ENCODE results near the gene CDH4.

CDH4 gene

DNA sequence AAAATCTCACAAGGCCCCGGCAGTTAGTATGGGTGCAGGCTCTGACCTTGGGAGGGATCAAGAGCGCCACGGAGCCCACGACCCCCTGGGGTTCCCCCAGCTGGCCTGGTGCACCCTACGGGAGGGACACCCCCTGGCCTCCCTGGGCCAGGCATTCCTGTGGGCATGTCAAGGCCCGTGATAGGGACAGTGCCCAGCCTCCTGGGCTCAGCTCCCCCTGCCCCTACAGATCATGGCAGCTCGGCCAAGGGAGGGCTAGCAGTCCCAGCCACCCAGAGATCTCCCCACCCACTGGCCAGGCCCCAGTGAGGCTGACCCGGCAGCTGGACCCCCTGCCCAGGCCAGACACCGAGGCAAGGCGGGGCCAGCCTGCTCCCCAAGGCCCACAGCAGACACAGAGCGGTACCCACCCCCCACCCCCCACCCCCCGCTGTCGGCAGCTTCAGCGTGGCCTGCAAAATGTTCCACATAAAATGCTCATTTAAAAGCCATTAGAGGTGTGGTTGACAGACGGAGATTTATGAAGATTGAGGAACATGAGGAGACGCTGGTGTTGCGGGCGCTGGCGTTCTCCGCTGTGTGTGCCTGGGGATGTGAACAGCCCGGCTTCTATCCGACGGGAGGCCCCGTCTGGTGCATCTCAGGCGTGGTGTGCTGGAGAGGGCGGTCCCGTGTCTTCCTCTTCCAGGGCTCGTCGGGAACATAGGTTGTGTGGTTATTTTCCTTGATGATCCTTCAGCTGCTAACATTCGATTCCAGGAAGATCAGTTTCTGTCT is 625.1 kb downstream of the CDH4 start:
- TF ChIP-seq, protein P1, sequence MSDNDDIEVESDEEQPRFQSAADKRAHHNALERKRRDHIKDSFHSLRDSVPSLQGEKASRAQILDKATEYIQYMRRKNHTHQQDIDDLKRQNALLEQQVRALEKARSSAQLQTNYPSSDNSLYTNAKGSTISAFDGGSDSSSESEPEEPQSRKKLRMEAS (IDR thresholded peaks at IDR 0.05) = no peak
- TF ChIP-seq TEAD4 (IDR thresholded peaks at IDR 0.05) (no peak), FOXM1 (IDR thresholded peaks at IDR 0.05; ENCODE audit: borderline replicate concordance, low read depth) (no peak), TAF1 (IDR thresholded peaks at IDR 0.05; ENCODE audit: low read depth) (no peak)

DNA sequence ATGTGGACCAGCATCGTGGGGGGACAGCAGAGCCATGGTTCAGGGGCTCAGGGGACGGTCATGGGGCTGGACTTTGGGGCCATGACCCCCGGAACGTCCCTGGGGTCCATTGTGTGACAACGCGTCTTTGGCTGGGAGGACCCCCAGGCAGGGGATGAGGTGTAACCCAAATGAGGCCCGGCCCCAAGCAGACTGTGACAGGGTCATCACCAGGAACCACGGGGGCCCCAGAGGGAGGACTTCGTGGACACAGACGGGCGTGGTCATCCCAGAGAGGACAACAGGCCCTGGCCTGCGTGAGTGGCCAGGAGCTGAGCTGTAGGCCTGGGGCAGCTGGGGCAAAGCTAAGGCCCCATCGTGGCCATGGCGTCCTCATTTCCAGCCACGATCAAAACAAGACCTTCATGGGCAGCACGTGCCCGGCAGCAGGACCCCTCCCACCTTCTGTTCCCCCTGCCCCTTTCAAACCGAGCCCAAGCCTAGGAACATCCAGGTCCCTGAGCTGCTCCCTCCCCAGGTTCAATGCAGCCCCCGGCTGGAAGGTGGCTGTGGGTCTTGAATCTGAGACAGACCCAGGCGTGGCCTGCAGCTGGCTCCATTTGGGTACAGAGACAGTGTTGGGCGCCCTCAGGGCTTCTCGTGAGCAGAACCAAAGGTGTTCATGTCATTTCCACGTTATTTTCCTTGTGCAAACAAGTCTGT is 625.9 kb downstream of the CDH4 start:
- TF ChIP-seq CREB1 (IDR thresholded peaks at IDR 0.05; ENCODE audit: low read depth) = no peak

DNA sequence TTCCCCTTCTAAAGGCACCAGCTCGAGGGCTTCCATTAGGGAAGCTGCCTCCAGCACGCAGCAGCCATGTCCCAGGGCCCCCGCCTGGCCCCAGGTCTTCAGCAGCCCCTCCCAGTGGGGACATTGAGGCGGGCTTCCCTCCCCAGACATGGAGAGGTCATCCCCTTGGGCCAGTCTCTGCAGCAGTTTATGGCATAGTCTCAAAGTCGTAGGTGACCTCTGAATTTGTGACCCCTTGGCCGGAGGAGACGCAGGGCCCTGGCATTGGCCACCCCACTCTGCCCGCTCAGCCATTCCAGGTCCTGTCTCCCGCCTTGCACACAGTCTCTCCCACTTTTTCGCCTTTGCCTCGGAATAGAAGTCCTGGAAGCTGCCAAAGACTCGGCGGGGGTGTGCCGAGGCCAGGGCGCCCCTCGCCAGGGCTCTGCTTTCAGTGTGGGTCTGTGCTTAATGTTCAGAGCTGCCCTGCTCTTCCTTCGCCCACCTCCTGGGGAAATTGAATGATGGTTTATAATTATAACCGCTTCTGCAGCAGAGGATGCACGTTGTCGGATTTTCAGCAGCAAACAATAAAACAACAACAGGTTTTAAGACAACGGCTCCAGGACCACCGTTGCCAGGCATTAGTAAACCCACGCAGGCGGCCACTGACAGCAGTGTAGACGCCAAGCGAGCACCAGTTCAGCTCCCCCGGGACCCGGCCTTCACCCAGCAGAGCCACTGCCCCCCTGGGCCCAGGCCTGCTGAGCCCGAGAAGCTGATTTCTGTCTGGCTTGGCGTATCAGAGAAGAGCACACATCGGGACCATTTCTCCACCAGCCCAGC is 626.6 kb downstream of the CDH4 start:
- TF ChIP-seq YY1 (IDR thresholded peaks at IDR 0.05; ENCODE audit: low read depth) = no peak
- no peak for TF ChIP-seq RAD21 (IDR thresholded peaks at IDR 0.05; ENCODE audit: low read depth)
- TF ChIP-seq EP300 (IDR thresholded peaks at IDR 0.05; ENCODE audit: borderline replicate concordance) = no peak
- no peak for TF ChIP-seq CEBPB (IDR thresholded peaks at IDR 0.05)

DNA sequence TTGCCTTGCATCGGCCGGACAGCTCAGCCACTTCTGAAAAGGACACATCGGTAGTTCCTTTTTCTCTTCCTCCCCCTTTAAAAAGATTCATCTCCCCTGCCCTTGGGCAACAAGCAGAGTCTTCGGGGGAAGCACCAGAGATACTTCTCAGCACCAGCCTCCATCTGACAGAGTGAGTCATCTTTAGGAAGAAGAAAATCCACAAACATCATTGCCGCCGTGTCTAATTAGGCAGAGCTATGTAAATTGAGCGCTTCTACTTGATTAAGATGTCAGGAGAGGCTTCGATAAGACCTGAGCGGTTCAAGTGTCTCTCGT is 627.2 kb downstream of the CDH4 start:
- TF ChIP-seq TCF12 (IDR thresholded peaks at IDR 0.05; ENCODE audit: low read depth) (no peak), TAF1 (IDR thresholded peaks at IDR 0.05; ENCODE audit: low read depth) (no peak), RAD21 (IDR thresholded peaks at IDR 0.05; ENCODE audit: low read depth) (no peak), TEAD4 (IDR thresholded peaks at IDR 0.05) (no peak), CREB1 (IDR thresholded peaks at IDR 0.05; ENCODE audit: low read depth) (no peak), CEBPB (IDR thresholded peaks at IDR 0.05) (no peak)
- TF ChIP-seq, protein P2, sequence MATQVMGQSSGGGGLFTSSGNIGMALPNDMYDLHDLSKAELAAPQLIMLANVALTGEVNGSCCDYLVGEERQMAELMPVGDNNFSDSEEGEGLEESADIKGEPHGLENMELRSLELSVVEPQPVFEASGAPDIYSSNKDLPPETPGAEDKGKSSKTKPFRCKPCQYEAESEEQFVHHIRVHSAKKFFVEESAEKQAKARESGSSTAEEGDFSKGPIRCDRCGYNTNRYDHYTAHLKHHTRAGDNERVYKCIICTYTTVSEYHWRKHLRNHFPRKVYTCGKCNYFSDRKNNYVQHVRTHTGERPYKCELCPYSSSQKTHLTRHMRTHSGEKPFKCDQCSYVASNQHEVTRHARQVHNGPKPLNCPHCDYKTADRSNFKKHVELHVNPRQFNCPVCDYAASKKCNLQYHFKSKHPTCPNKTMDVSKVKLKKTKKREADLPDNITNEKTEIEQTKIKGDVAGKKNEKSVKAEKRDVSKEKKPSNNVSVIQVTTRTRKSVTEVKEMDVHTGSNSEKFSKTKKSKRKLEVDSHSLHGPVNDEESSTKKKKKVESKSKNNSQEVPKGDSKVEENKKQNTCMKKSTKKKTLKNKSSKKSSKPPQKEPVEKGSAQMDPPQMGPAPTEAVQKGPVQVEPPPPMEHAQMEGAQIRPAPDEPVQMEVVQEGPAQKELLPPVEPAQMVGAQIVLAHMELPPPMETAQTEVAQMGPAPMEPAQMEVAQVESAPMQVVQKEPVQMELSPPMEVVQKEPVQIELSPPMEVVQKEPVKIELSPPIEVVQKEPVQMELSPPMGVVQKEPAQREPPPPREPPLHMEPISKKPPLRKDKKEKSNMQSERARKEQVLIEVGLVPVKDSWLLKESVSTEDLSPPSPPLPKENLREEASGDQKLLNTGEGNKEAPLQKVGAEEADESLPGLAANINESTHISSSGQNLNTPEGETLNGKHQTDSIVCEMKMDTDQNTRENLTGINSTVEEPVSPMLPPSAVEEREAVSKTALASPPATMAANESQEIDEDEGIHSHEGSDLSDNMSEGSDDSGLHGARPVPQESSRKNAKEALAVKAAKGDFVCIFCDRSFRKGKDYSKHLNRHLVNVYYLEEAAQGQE (IDR thresholded peaks at IDR 0.05; ENCODE audit: low read depth) = no peak
- TF ChIP-seq, protein P1 (IDR thresholded peaks at IDR 0.05) = no peak

DNA sequence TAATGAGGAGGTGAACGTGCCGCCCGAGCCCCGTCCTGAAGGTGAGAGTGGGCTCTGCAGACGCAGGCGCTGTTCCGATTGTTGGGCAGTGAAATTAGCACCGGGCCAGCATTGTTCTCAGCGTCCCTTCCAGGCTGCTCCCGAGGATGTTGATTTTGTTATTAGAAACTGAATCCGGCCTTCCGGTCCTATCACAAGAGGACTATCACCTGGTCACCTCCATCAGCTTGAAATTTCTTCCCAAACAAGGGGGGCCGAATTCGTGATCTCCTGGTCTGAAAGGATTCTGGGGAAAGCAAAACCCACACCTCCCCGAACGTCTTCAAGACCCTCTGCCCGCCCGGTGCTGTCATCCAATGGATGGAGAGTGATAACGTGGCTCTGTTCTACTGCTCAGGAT is 627.6 kb downstream of the CDH4 start:
- TF ChIP-seq TAF1 (IDR thresholded peaks at IDR 0.05; ENCODE audit: low read depth) (no peak), TCF12 (IDR thresholded peaks at IDR 0.05; ENCODE audit: low read depth) (no peak), EGR1 (IDR thresholded peaks at IDR 0.05) (no peak), FOXM1 (IDR thresholded peaks at IDR 0.05; ENCODE audit: borderline replicate concordance, low read depth) (no peak), YY1 (IDR thresholded peaks at IDR 0.05; ENCODE audit: low read depth) (no peak), EP300 (IDR thresholded peaks at IDR 0.05; ENCODE audit: borderline replicate concordance) (no peak), CEBPB (IDR thresholded peaks at IDR 0.05) (no peak), ZBTB7A (IDR thresholded peaks at IDR 0.05; ENCODE audit: low read depth) (no peak), NFIC (IDR thresholded peaks at IDR 0.05) (no peak), CREB1 (IDR thresholded peaks at IDR 0.05; ENCODE audit: low read depth) (no peak)
- TF ChIP-seq, protein P2 (IDR thresholded peaks at IDR 0.05; ENCODE audit: low read depth) = no peak
- TF ChIP-seq, protein P3, sequence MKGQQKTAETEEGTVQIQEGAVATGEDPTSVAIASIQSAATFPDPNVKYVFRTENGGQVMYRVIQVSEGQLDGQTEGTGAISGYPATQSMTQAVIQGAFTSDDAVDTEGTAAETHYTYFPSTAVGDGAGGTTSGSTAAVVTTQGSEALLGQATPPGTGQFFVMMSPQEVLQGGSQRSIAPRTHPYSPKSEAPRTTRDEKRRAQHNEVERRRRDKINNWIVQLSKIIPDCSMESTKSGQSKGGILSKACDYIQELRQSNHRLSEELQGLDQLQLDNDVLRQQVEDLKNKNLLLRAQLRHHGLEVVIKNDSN (IDR thresholded peaks at IDR 0.05) = no peak

DNA sequence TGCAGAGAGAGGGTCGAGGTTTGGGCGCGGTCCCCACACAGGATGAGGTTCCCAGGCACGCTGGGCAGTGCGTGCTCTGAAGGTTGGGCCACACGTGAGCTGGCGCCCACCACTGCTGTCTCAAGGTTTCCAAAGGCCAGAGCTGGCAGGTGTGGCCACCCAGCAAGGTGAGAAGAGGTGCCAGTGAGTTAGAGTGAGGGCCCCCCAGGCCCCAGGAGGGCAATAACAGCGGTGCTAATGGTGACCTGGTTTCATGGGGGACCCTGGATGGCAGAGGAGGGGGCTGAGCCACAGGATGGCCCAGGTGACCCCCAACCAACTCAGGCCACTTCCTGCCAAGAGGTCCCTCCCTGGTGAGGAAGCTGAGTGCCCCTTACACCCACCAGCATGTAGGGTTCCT is 628.6 kb downstream of the CDH4 start:
- TF ChIP-seq RAD21 (IDR thresholded peaks at IDR 0.05; ENCODE audit: low read depth) = no peak
- no peak for TF ChIP-seq NFIC (IDR thresholded peaks at IDR 0.05)
- TF ChIP-seq FOXM1 (IDR thresholded peaks at IDR 0.05; ENCODE audit: borderline replicate concordance, low read depth) = no peak
- no peak for TF ChIP-seq EP300 (IDR thresholded peaks at IDR 0.05; ENCODE audit: borderline replicate concordance)
- TF ChIP-seq, protein P2 (IDR thresholded peaks at IDR 0.05; ENCODE audit: low read depth) = no peak
- no peak for TF ChIP-seq CREB1 (IDR thresholded peaks at IDR 0.05; ENCODE audit: low read depth)
- TF ChIP-seq, protein P3 (IDR thresholded peaks at IDR 0.05) = no peak
- no peak for TF ChIP-seq TEAD4 (IDR thresholded peaks at IDR 0.05)
- TF ChIP-seq, protein P1 (IDR thresholded peaks at IDR 0.05) = no peak
- no peak for TF ChIP-seq TCF12 (IDR thresholded peaks at IDR 0.05; ENCODE audit: low read depth)

Measured in Ishikawa (cell line).